ENCODE results near the gene KCNMA1.

KCNMA1 gene

DNA sequence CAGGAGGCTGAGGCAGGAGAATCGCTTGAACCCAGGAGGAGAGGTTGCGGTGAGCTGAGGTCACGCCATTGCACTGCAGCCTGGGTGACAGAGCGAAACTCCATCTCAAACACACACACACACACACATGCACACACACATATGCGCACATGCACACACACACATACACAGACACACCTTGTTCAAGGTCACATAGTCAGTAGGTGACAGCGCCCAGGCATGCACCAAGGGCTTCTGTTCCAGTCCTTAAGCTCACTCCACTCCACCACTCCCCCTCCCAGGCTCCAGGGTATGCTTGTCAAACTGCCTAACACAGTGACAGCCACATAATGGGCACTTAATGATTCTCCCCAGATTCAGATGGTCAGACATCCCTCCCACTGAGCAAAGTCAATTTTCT lies 37.0 kb downstream of the KCNMA1 start:
- Histone ChIP-seq H3K79me2 (ENCODE audit: insufficient read depth, low read length) (no peaks in the 10 kb centered on the region), H3K36me3 (ENCODE audit: low read length) (no peaks in the 10 kb centered on the region), H3K4me3 (ENCODE audit: insufficient read depth, low read length, poor library complexity, severe bottlenecking) (no peak overlapping the region), H2AFZ (ENCODE audit: low read depth, low read length, severe bottlenecking) (no peak overlapping the region), H3K9me3 (ENCODE audit: insufficient read depth, low read length) (no peaks in the 10 kb centered on the region), H3K27ac (ENCODE audit: low read depth, low read length) (no peak overlapping the region), H4K20me1 (ENCODE audit: low read depth, low read length) (no peaks in the 10 kb centered on the region), H3K27me3 (ENCODE audit: low read length) (no peaks in the 10 kb centered on the region), H3K4me2 (ENCODE audit: low read depth, low read length, poor library complexity, severe bottlenecking) (no peak overlapping the region), H3K9ac (ENCODE audit: low read length) (no peak overlapping the region), H3F3A (ENCODE audit: insufficient read depth) (no peaks in the 10 kb centered on the region), H3K9me2 (replicated peaks; ENCODE audit: insufficient read depth, low read length) (no peaks in the 10 kb centered on the region)
- TF ChIP-seq EZH2phosphoT487 (conservative IDR thresholded peaks at IDR 0.05; ENCODE audit: low read length) = no peak
- TF ChIP-seq, protein P1, sequence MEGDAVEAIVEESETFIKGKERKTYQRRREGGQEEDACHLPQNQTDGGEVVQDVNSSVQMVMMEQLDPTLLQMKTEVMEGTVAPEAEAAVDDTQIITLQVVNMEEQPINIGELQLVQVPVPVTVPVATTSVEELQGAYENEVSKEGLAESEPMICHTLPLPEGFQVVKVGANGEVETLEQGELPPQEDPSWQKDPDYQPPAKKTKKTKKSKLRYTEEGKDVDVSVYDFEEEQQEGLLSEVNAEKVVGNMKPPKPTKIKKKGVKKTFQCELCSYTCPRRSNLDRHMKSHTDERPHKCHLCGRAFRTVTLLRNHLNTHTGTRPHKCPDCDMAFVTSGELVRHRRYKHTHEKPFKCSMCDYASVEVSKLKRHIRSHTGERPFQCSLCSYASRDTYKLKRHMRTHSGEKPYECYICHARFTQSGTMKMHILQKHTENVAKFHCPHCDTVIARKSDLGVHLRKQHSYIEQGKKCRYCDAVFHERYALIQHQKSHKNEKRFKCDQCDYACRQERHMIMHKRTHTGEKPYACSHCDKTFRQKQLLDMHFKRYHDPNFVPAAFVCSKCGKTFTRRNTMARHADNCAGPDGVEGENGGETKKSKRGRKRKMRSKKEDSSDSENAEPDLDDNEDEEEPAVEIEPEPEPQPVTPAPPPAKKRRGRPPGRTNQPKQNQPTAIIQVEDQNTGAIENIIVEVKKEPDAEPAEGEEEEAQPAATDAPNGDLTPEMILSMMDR (IDR thresholded peaks at IDR 0.05; ENCODE audit: insufficient read depth, low read length, poor library complexity, severe bottlenecking) = no peak

GRCh38 chr10:77599651-77600050 lies 38.0 kb downstream of the KCNMA1 start:
- Histone ChIP-seq H2AFZ (ENCODE audit: low read depth, low read length, severe bottlenecking) (no peak overlapping the region), H3K9ac (ENCODE audit: low read length) (no peak overlapping the region), H3K36me3 (ENCODE audit: low read length) (no peaks in the 10 kb centered on the region), H3K27me3 (ENCODE audit: low read length) (no peaks in the 10 kb centered on the region), H3K4me2 (ENCODE audit: low read depth, low read length, poor library complexity, severe bottlenecking) (no peak overlapping the region), H3K27ac (ENCODE audit: low read depth, low read length) (no peak overlapping the region), H4K20me1 (ENCODE audit: low read depth, low read length) (no peaks in the 10 kb centered on the region), H3K9me2 (replicated peaks; ENCODE audit: insufficient read depth, low read length) (no peaks in the 10 kb centered on the region), H3F3A (ENCODE audit: insufficient read depth) (no peaks in the 10 kb centered on the region), H3K4me3 (ENCODE audit: insufficient read depth, low read length, poor library complexity, severe bottlenecking) (no peak overlapping the region), H3K79me2 (ENCODE audit: insufficient read depth, low read length) (no peaks in the 10 kb centered on the region), H3K9me3 (ENCODE audit: insufficient read depth, low read length) (no peaks in the 10 kb centered on the region)
- TF ChIP-seq EZH2phosphoT487 (conservative IDR thresholded peaks at IDR 0.05; ENCODE audit: low read length) = no peak
- TF ChIP-seq, protein P1 (IDR thresholded peaks at IDR 0.05; ENCODE audit: insufficient read depth, low read length, poor library complexity, severe bottlenecking) = no peak

- Histone ChIP-seq H3K27ac (ENCODE audit: low read depth, low read length) (no peak overlapping the region), H3K9me3 (ENCODE audit: insufficient read depth, low read length) (no peaks in the 10 kb centered on the region), H3F3A (ENCODE audit: insufficient read depth) (no peaks in the 10 kb centered on the region), H4K20me1 (ENCODE audit: low read depth, low read length) (no peaks in the 10 kb centered on the region), H3K79me2 (ENCODE audit: insufficient read depth, low read length) (no peaks in the 10 kb centered on the region), H3K9ac (ENCODE audit: low read length) (no peak overlapping the region), H2AFZ (ENCODE audit: low read depth, low read length, severe bottlenecking) (no peak overlapping the region), H3K4me2 (ENCODE audit: low read depth, low read length, poor library complexity, severe bottlenecking) (no peak overlapping the region), H3K9me2 (replicated peaks; ENCODE audit: insufficient read depth, low read length) (no peaks in the 10 kb centered on the region), H3K27me3 (ENCODE audit: low read length) (no peaks in the 10 kb centered on the region), H3K36me3 (ENCODE audit: low read length) (no peaks in the 10 kb centered on the region), H3K4me3 (ENCODE audit: insufficient read depth, low read length, poor library complexity, severe bottlenecking) (no peak overlapping the region)
- TF ChIP-seq, protein P1 (IDR thresholded peaks at IDR 0.05; ENCODE audit: insufficient read depth, low read length, poor library complexity, severe bottlenecking) = no peak
- no peak for TF ChIP-seq EZH2phosphoT487 (conservative IDR thresholded peaks at IDR 0.05; ENCODE audit: low read length)
These were observed 39.0 kb downstream of the KCNMA1 start for GRCh38 chr10:77598606-77599005.

All from SU-DHL-6 (cell line).